Daoy (cell line): Measurements from ENCODE around the gene KLHDC3. TPM values are rescaled to one million over a fixed set of nuclear protein-coding genes. Genes with fewer than 3 reads are reported as not detected.
"Not testable (repeated sequence)": the region's sequence is repeated elsewhere in the genome, so short reads cannot be mapped to it uniquely, and the experiment has no call there.

Experiments
- DNase-seq: peaks from one replicate; pipeline ENCODE4 v3.0.0-alpha.2; 2015; ENCODE audit warnings: low read depth
- total RNA-seq: library from RNA; depleted of rRNA; stranded (reverse); fragments of >200 nt; shearing (Covaris generic); gene quantifications from 2 replicates; pipeline ENCODE4 v1.2.3, GENCODE V29; 2014

The KLHDC3 gene
- total RNA-seq, 1 experiment from 2014 or later: 80.9 TPM

GRCh38 chr6:42987533-42988451 is 26.3 kb upstream of the KLHDC3 start:
- no peak for DNase-seq

- DNase-seq: no peak
Observed at GRCh38 chr6:42988486-42989020, 25.5 kb upstream of the KLHDC3 start.

GRCh38 chr6:42989923-42990322 is 24.1 kb upstream of the KLHDC3 start:
- DNase-seq: no peak

- DNase-seq: no peak
Observed at GRCh38 chr6:42993445-42993844, 20.6 kb upstream of the KLHDC3 start.

- DNase-seq: no peak
Observed at GRCh38 chr6:42996513-42996912, 17.5 kb upstream of the KLHDC3 start.

GRCh38 chr6:42998205-42998604 is 15.8 kb upstream of the KLHDC3 start:
- DNase-seq: not testable (repeated sequence)

- DNase-seq: no peak
Observed at GRCh38 chr6:43001843-43002242, 12.2 kb upstream of the KLHDC3 start.

- DNase-seq: no peak
Observed at GRCh38 chr6:43005844-43006243, 8.2 kb upstream of the KLHDC3 start.

- no peak for DNase-seq
Observed at GRCh38 chr6:43006251-43006650, 7.8 kb upstream of the KLHDC3 start.

GRCh38 chr6:43007126-43007525 is 6.9 kb upstream of the KLHDC3 start:
- no peak for DNase-seq

- peak; percentile 31 for DNase-seq
Observed at GRCh38 chr6:43009124-43009523, 4.9 kb upstream of the KLHDC3 start.

- DNase-seq: no peak
Observed at GRCh38 chr6:43011207-43011606, 2.8 kb upstream of the KLHDC3 start.

GRCh38 chr6:43012364-43012763 is 1.7 kb upstream of the KLHDC3 start:
- DNase-seq: no peak

- DNase-seq: no peak
Observed at GRCh38 chr6:43013097-43013842, 779 bp upstream of the KLHDC3 start.

- no peak for DNase-seq
Observed at GRCh38 chr6:43014434-43014909, 423 bp downstream of the KLHDC3 start.

GRCh38 chr6:43016176-43016942 is 2.3 kb downstream of the KLHDC3 start:
- no peak for DNase-seq

- no peak for DNase-seq
Observed at GRCh38 chr6:43016943-43017334, 2.9 kb downstream of the KLHDC3 start.

GRCh38 chr6:43019152-43019551 is 5.1 kb downstream of the KLHDC3 start:
- no peak for DNase-seq

- DNase-seq: no peak
Observed at GRCh38 chr6:43020052-43020705, 6.1 kb downstream of the KLHDC3 start.

- DNase-seq: peak; percentile 32
Observed at GRCh38 chr6:43020847-43021246, 6.8 kb downstream of the KLHDC3 start.
